Measurements from ENCODE around the gene GNAT1. TPM values are rescaled to one million over a fixed set of nuclear protein-coding genes. Genes with fewer than 3 reads are reported as not detected.
"Not testable (repeated sequence)": the region's sequence is repeated elsewhere in the genome, so short reads cannot be mapped to it uniquely, and the experiment has no call there.

GNAT1 gene
- total RNA-seq, 1 donor from 2014 or later: not detected

DNA sequence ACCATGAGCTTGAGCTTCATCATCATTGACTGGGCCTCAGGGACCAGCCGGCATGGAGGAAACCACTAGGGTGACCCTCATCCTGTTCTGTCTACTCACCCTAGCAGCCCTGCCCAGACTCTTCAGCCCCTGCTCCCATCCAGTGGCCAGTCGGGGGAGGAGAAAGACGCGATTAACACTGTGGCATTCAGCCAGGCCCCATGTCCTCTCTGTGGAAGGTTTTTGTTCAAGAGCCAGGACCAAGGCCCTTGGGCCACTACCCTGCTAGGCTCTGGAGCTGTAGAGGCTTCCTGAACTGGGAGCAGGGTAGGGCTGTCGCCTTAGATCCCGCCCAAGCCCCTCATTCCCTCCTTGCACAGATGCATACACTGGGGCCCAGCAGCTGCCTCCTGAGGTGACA lies 28.7 kb downstream of the GNAT1 start:
- no peak for DNase-seq (ENCODE audit: low spot score)

DNA sequence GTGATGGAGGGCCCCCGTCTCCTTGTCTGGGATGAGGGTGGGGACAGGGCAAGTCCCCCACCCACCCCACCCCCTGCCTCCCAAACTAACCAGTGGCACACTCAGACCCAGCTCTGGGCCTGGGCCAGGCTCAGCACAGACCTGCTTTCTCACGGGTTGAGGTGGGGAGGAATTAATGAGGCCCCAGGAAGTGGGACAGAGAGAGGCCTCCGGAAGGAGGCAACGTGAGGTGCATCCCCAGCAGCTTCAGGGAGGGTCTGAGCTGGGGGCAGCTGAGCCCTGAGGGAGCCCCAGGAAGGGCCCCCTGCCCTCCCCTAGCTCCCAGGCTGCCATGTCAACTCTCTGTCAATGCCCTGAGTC lies 29.6 kb downstream of the GNAT1 start:
- DNase-seq (ENCODE audit: low spot score): no peak

DNA sequence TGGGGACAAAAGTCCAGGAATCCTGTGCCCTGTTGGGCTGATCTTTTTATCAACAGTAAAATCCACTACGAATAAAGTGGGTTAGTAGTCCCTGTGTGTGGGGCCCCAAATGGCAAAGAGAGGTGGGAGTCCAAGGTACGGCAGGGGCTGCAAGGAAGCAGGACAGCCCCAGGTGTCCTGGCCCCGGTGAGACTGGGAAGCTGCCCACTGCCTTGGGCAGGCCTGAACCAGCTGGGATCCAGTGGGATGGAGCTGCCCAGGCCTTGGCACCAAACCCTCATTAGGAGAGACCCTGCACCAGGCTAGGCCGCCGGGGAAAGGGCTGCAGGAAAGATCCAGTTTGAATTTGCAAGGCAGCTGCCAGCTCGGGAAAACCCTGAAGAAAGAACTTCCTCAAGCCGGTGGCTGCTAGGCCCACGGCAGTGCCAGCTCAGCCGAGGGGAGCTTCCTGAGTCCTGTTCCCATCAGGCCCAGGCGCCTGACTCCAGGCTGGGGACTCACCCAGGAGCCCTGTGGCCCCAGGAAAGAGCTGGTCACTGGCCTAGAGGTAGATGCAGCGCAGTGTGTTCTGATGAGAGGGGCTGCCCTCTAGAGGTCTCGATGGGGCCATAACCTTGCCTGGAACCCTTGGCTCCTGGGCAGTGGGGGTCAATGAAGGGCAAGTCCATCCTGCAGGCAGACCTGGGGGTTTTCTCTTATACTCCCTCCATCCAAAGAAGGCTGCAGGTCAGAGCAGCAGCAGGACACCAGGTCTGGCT lies 30.2 kb downstream of the GNAT1 start:
- no peak for DNase-seq (ENCODE audit: low spot score)

DNA sequence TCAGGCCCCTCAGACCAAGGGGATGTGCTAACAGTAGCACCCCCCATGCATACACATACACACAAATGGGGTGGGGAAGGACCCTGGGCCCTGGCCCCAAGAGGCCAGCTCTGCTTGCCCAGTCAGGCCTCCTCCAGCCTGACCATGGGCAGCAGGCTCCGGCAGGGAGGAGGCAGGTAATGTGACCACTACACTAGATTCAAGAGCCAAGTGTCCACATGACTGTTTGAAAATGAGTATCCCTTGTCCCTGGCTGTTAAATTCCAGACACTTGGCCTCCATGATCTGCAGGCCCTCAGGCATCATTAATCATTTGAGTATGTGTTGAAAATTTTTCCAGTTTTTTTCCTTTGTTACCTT lies 30.7 kb downstream of the GNAT1 start:
- no peak for DNase-seq (ENCODE audit: low spot score)

DNA sequence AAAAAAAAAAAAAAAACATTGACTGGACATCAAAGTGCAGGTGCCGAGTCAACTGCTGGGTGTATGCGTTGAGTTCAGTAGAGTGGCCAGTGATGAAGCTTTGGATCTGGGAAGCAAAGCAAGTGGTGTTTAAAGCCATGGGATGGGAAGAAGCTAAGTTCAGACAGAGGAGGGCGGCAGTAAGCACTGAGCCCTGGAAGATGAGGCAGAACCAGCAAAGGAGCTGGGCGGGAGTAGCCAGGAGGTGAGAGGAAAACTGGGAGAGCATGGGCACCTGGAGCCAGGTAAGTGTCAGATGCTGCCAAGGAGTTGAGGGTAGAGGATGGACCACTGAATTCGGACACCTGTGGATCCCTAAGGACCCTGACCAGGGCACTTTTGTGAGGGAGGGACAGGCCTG lies 33.2 kb downstream of the GNAT1 start:
- no peak for DNase-seq (ENCODE audit: low spot score)

DNA sequence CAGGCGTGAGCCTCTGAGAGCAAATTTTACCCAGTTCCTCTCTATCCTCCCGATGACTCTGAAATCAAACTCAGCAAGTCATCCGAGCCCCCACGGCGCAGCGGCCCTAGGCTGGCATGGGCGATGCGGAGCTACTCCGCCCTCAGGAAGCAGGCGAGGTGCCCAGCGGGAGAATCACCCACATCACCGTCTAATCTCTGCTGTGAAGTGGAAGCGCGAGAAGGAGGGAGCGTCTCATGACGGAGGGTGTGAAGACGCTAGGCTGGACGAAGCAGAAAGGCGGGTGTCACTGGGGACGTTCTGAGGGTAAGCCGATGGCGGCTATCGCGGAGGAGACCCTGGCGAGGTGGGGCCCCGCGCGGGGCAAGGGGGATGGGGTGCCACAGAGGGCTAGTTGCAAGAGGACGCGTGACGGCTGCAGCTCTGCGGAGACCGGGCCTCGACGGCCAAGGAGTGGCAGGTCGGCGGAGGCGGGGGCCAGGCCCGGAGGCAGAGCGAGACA lies 35.5 kb downstream of the GNAT1 start:
- no peak for DNase-seq (ENCODE audit: low spot score)

DNA sequence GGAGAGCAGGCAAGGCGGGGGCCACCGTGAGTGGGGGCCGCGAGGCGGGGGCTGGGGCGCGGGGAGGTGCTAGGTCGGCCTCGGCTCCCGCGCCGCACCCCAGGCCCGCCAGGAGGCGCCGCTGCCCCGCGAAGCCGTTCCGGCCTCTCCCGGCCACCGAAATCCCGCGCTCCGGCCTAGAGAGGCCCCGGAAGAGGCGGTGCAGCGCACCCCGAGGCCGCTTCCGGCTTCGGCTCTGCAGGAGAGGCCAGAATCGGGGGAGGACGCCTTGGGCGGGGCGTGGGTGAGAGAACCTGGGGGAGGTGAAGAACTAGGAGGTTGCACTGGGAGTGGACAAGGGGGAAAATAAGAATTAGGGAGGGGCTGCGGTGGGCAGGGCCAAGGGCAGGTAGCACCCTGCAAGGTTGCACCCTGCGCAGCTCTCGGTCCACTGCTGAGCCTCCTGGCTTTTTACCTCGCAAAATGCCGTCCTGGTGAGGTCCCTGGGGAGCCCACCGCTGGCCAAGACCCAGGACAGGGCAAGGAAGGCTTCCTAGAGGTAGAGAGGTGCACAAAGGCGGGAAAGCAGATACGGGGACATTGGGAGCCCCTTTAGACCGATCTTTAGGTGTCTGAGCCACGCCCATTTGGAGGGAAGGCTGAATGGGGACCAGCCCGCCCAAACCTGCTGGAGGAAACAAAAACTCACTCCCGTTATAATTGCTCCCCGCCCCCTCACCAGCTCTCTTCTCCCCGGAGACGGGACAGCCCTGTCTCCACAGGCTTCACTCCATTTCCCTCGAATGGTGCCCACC lies 36.2 kb downstream of the GNAT1 start:
- DNase-seq (ENCODE audit: low spot score): peak; percentile 90

DNA sequence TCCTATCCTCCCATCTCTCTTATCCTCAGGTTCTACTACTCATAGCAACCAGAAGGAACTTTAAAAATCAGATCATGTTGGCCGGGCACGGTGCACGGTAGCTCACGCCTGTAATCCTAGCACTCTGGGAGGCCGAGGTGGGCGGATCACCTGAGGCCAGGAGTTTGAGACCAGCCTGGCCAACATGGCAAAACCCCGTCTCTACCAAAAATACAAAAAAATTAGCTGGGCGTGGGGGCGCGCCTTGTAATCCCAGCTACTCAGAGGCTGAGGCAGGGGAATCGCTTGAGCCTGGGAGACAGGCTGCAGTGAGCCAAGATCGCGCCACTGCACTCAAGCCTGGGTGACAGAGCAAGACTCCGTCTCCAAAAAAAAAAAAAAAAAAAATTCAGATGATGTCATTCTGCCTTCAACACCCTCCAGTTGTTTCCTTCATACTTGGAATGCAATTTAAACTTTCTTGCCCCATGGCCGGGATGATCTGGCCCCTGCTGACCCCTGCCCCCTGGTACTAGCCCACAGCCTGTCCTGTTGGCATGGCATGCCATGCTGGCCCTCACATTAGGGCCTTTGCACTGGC lies 36.9 kb downstream of the GNAT1 start:
- DNase-seq (ENCODE audit: low spot score): not testable (repeated sequence)

DNA sequence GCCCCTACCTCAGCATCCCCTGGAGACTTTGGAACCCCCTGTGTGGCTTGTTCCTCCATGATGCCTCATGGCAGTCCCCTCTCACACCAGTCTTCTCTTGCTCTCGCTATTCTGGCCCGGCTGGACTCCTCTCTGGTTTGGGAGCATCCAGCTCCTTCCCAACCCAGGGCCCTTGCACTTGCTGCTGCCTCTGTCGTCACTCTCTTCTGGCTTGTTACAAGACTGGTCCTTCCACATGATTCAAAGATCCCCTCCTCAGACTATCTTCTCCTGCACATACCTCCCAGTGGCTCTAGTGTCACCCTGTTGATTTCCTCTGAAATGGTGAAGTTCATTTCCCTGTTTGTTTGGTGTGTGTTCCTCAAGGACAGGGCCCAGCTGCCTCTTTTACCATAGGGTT lies 38.1 kb downstream of the GNAT1 start:
- no peak for DNase-seq (ENCODE audit: low spot score)

DNA sequence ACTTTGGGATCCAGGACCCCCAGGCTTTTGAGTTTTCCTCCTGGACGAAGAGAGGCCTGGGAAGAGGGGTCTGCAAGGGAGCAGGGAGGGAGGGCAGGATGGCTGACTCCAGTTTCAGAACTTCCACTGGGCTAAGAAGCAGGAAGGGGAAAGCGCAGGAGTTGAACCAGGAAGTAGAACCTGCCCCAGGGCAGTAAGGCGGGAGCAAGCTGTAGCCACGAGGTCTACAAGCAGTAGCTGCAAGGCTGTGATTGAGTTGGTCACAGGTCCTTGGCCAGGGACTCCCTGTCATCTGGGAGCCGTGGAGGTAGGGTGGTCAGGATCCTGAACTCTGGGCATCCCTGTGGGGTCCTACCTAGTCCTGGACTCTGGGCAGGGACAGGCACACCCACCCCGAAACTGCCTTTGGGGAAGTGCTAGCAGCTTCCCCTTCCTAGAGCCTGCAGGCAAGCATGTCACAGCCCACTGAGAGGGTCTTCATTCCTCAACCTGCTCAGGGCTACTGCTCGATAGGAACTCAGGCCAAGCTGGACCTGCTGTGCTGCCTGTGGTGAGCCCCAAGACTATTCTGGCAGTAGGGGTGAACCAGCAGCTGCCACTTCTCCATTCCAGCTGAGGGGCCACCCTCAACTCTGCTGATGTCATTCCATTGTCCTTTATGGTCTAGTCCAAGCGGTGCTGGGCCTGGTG lies 38.8 kb downstream of the GNAT1 start:
- no peak for DNase-seq (ENCODE audit: low spot score)

DNA sequence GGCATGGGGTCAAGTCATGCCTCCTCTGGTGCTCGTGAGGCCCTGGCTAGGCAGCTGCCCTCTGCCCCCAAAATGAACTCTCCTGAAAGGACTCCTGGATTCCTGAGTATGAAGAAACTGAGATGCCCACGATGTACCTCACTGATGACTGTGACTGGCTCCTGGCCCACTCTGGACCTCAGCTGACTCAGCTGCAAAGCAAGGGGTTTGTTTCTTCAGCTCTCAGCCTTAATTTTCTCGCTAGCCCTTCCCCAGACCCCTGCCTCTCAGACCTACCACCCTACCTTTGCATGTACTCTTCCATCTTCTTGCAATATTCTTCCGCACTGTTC lies 39.4 kb downstream of the GNAT1 start:
- no peak for DNase-seq (ENCODE audit: low spot score)

DNA sequence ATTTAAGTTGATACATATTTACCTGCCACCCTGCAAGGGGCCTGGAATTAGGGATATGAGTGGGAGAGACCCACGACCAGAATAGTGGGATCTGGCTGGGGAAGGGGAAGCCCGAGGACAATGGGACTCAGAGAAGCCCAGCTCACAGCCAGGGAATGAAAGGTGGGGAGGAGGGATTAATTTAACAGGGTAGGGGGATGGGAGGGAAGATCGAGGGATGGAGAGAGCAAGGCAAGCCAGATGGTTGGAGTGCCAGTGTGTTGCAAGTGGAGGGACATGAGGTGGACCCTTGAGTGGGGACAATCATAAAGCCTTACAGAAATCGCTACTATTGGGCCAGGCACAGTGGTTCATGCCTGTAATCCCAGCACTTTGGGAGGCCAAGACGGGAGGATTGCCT lies 40.2 kb downstream of the GNAT1 start:
- no peak for DNase-seq (ENCODE audit: low spot score)

DNA sequence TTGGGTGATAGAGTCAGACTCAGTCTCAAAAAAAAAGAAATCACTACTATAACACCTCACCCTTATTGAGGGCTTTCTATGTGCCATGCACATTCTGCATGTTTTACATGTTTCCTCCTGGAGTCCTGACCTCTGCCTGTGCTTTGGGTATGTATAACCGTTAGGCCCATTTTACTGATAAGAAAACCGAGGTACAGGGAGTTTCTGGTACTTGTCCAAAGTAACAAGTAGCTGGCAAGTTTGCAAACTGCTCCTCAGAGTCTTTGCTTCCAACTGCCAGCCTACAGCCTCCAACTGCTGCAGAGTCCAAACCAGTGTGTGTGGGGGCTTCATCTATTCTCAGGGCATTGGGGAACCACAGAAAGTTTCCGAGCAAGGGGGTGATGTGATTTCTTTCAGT lies 40.9 kb downstream of the GNAT1 start:
- no peak for DNase-seq (ENCODE audit: low spot score)

DNA sequence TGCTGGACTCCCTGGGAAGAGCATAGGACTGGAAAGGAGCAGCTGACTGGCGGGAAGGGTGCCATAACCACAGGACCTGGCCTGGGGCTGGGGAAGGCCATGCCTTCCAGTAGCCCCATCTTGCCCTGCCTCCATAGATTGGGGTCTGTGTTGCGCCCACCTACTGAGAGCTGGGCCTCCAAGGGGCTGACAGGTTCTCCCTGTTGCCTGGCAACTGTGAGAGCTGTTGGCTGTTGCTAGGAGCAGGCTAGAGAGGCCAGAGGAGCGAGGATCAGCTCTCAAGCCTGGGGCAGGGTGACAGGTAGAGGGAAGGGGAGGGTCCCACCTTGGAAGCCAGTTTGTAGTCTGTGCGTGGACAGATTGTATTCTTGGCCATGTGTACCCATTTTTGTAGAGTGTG lies 41.8 kb downstream of the GNAT1 start:
- DNase-seq (ENCODE audit: low spot score): no peak

DNA sequence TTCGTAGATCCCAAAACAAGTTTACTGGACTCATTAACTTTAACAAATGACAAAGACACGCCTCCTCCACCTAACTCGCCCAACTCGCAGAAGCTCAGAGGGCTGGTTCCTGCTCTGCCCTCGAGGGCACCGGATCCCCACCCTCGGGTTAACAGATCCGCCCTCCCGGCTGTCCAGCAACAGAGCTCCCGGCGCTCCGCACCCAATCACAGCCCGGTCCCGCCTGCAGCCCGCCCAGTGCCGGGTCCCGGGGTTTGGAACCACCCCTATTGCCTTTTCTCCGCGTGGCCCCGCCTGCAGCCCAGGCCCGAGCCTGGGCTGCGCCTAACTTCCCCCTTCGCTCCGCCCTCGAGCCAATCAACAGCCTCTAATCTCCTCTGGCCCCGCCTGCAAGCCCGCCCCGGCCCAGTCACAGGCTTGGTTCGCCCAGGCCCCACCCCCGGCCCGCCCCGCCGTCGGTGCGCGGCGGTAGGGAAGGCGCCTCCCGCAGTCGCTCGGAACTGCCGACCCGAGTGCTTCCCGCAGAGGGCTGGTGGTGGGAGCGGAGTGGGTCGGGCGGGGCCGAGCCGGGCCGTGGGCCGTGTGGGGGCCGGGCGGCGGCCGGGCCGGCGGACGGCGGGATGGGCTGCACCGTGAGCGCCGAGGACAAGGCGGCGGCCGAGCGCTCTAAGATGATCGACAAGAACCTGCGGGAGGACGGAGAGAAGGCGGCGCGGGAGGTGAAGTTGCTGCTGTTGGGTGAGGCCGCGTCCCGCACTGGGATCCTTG lies 44.5 kb downstream of the GNAT1 start, which contains the start of gene GNAI2:
GNAI2 (plus strand) TSS at position 489 of the 768 bp plus-strand sequence; CDS start at position 621, 132 bp downstream.
- peak; percentile 99 for DNase-seq (ENCODE audit: low spot score)

DNA sequence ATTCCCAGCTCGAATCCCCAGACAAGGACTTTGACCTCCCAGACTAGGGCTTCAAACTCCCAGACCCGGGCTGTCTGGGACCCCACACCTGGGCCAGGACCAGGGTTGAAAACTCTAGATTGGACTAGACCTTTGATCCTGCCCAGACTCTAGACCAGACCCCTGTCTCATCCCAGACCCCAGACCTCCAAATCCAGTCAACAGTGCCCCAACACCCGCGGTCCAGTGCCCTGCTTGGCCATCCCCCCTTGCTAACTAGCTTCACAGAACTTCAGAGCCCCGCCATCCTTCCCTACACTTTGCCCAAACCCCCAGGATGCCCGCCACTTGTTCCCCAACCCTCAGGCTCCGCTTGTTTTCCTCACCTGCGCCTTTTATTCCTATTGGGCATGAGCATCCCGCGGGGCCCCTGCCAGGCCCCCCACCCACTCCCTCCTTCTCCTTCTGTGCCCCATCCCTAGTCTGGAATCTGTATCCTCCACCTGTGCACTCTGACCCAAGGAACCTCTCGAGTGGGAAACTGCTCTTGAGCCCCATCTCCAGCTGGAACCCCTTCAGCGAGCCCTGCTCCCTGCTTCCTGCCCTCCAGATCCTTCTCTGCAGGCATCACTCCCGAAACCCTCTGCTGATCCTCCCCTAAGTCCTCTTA lies 45.2 kb downstream of the GNAT1 start:
- no peak for DNase-seq (ENCODE audit: low spot score)

DNA sequence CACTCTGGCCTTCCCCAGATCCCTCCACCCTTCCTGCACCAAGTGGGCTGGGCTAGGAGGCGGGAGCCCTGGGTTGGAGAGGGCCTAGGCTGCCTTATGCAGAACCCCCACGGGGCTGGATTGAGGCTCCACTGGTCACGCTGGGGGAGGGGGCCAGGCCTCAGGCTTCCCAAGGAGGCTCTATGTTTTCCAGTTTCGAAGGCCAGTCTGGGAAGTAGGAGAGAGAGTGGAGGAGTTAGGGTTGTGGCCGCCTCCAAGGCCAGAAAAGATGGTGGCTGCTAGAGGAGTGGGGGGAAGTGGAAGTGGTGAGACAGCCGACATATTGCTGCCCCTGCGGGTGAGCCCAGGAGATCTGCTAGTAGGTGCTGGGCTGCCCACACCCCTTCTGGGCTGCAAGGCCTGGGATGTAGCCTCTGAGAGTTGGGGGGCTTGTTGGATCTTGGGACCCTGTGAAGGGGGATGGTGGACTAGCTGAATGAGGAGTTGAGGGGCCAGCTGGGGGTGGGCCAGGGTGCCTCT lies 45.8 kb downstream of the GNAT1 start:
- no peak for DNase-seq (ENCODE audit: low spot score)

DNA sequence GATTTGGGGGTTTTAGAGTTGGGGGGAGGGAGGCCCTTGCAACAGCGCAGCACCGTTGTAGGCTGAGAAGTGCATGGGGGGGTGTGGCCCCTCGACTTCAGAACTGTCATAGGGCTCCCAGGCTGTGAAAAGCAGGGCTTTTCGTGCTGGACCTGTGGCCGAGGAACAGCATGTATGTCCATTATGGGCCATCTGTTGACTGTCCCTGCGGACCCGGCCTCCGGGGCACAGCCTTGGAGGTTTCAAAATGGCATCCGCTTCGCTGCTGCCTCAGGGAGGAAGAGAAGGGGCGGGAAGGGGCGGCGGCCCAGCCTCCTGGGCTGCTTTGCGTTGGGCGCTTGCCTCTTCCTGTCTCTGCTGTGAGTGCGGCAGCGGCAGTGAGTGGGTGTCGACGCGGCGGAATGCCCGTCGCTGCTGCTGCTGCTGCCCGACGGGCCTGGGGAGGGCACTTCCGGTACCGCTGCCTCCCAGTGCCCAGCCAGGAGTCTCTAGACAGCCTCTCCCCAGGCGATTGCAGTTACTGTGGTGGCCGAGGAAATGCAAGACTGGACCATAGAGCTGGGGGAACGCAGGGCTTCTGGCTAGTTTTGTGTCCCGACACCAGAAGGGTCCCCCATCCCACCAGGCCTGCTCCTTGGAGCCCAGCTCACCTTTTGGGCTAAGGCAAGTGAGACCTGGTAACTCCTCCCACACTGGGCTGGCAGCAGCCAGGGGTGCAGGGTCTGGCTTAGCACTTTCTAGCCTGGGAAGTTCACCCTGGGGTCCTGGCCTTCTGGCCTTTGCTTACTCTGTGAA lies 46.5 kb downstream of the GNAT1 start:
- peak; percentile 87 for DNase-seq (ENCODE audit: low spot score)

DNA sequence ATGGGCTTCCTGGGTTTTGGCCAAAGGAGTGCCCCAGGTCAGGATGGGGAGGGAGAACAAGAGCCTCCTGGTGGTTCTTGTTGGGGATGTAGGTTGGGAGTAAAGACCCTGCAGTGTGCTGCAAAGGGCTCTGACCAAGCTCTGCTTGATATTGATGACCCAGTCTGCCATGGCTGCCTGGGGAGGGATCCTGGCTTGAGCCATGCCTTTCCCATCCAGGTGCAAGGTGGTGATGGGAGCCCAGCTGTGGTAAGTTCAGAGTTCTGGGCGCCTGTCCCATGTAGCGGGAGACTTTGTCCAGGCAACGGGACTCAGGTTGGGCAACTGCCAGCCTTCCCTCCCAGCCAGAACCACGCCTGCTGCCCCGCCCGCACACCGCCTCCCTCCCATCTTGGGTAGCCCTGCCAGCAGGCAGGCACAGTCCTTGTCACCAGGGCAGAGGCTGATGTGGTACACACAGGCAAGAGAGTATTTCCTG lies 47.2 kb downstream of the GNAT1 start:
- DNase-seq (ENCODE audit: low spot score): peak; percentile 92

DNA sequence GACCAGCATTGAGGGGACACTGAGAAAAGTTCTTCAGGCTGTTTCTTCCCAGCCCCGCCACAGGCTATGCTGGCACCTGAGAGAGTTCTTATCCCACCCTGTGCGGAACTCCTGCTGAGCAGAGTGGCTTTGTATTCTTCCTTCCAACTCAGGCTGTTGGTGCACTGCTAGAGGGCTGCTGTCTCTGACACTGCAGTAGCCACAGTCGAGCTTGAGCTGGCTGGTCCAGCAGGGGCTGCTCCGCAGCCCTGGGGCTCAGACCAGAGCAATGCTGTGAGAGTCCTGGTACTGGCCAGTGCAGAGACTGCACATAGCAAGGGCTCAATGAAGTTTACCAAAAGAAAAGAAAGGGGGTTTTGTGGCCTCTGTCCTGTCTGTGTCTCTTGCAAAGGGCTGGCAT lies 48.2 kb downstream of the GNAT1 start:
- no peak for DNase-seq (ENCODE audit: low spot score)
